Measurements from ENCODE around the gene ARHGAP26. TPM values are rescaled to one million over a fixed set of nuclear protein-coding genes. Genes with fewer than 3 reads are reported as not detected.

Gene ARHGAP26
- total and polyA plus RNA-seq, 4 donors: 1.8 to 16.7 (median 4.1) TPM

GRCh38 chr5:142779163-142779840 lies 9.1 kb downstream of the ARHGAP26 start:
- Histone ChIP-seq H3K27ac (ENCODE audit: low read depth in 1 of 2, low read length in 2 of 2) (no peak overlapping the region), H3K4me1 (ENCODE audit: control insufficient read depth in 4 of 4, insufficient read depth in 4 of 4, low read length in 3 of 4) (peaks cover 0 to 25% (median 7%) of the 10 kb centered on the region in 4 donors), H3K9ac (ENCODE audit: low read depth in 1 of 2, low read length in 2 of 2) (no peak overlapping the region), H3K36me3 (ENCODE audit: control insufficient read depth in 4 of 4, insufficient read depth in 3 of 4, low read depth in 1 of 4, low read length in 3 of 4) (no peaks in the 10 kb centered on the region), H3K9me3 (ENCODE audit: control insufficient read depth in 4 of 4, low read length in 3 of 4) (no peaks in the 10 kb centered on the region), H3K27me3 (ENCODE audit: control insufficient read depth in 4 of 4, insufficient read depth in 4 of 4, low read length in 3 of 4) (no peaks in the 10 kb centered on the region), H3K4me3 (ENCODE audit: low read depth in 1 of 3, low read length in 3 of 3) (no peak overlapping the region)
- WGBS: 64% methylated on average over 4 of the region's 4 CpGs
- TF ChIP-seq RAD21 (IDR thresholded peaks at IDR 0.05) (no peak), REST (IDR thresholded peaks at IDR 0.05) (no peak), EGR1 (IDR thresholded peaks at IDR 0.05; ENCODE audit: low read depth in 2 of 2) (no peak), MAX (IDR thresholded peaks at IDR 0.05) (no peak), YY1 (IDR thresholded peaks at IDR 0.05) (no peak), RXRA (IDR thresholded peaks at IDR 0.05) (no peak), NR2F2 (IDR thresholded peaks at IDR 0.05) (no peak), FOXA2 (IDR thresholded peaks at IDR 0.05) (no peak), JUND (IDR thresholded peaks at IDR 0.05) (no peak), GABPA (IDR thresholded peaks at IDR 0.05 in 1 of 2, conservative IDR thresholded peaks at IDR 0.05 in 1 of 2) (no peak), FOXA1 (IDR thresholded peaks at IDR 0.05) (no peak)
- TF ChIP-seq, protein P1, sequence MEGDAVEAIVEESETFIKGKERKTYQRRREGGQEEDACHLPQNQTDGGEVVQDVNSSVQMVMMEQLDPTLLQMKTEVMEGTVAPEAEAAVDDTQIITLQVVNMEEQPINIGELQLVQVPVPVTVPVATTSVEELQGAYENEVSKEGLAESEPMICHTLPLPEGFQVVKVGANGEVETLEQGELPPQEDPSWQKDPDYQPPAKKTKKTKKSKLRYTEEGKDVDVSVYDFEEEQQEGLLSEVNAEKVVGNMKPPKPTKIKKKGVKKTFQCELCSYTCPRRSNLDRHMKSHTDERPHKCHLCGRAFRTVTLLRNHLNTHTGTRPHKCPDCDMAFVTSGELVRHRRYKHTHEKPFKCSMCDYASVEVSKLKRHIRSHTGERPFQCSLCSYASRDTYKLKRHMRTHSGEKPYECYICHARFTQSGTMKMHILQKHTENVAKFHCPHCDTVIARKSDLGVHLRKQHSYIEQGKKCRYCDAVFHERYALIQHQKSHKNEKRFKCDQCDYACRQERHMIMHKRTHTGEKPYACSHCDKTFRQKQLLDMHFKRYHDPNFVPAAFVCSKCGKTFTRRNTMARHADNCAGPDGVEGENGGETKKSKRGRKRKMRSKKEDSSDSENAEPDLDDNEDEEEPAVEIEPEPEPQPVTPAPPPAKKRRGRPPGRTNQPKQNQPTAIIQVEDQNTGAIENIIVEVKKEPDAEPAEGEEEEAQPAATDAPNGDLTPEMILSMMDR (IDR thresholded peaks at IDR 0.05; ENCODE audit: low read depth, low read length, missing input control): no peak
- no peak for DNase-seq (ENCODE audit: low spot score)

DNA sequence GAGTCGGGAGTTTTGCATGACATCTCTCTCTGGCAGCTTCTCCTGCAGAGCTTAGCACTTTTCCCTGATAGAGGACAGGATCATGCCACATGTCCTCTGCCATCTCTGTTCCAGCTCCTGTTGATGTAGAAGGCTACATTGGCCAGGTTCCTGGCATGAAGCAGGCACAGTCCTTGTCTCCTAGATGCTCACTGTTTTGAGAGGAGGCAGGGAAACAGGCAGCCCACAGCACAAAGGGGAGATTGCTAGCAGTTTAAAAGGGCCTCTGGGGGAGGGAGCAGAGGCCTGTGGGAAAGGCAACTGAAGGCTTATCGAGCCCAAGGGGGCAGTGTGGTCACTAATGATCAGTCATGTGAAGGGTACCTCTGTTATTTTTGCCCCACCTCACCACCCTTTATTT lies 10.7 kb downstream of the ARHGAP26 start:
- Histone ChIP-seq H3K4me3 (ENCODE audit: low read depth in 1 of 3, low read length in 3 of 3) (no peak overlapping the region), H3K27ac (ENCODE audit: low read depth in 1 of 2, low read length in 2 of 2) (no peak overlapping the region), H3K4me1 (ENCODE audit: control insufficient read depth in 4 of 4, insufficient read depth in 4 of 4, low read length in 3 of 4) (peaks cover 0 to 25% (median 7%) of the 10 kb centered on the region in 4 donors), H3K36me3 (ENCODE audit: control insufficient read depth in 4 of 4, insufficient read depth in 3 of 4, low read depth in 1 of 4, low read length in 3 of 4) (no peaks in the 10 kb centered on the region), H3K9me3 (ENCODE audit: control insufficient read depth in 4 of 4, low read length in 3 of 4) (no peaks in the 10 kb centered on the region), H3K27me3 (ENCODE audit: control insufficient read depth in 4 of 4, insufficient read depth in 4 of 4, low read length in 3 of 4) (no peaks in the 10 kb centered on the region), H3K9ac (ENCODE audit: low read depth in 1 of 2, low read length in 2 of 2) (no peak overlapping the region)
- no peak for DNase-seq (ENCODE audit: low spot score)
- WGBS: 73% methylated on average over 2 of the region's 2 CpGs
- no peak for TF ChIP-seq FOXA1 (IDR thresholded peaks at IDR 0.05)
- no peak for TF ChIP-seq NR2F2 (IDR thresholded peaks at IDR 0.05)
- no peak for TF ChIP-seq HNF4A (conservative IDR thresholded peaks at IDR 0.05)
- TF ChIP-seq TAF1 (conservative IDR thresholded peaks at IDR 0.05): no peak
- TF ChIP-seq JUND (IDR thresholded peaks at IDR 0.05): no peak
- TF ChIP-seq EGR1 (IDR thresholded peaks at IDR 0.05; ENCODE audit: low read depth in 2 of 2): no peak
- TF ChIP-seq ATF3 (IDR thresholded peaks at IDR 0.05): no peak
- TF ChIP-seq, protein P1 (IDR thresholded peaks at IDR 0.05; ENCODE audit: low read depth, low read length, missing input control): no peak
- TF ChIP-seq YY1 (IDR thresholded peaks at IDR 0.05): no peak
- TF ChIP-seq HNF4G (IDR thresholded peaks at IDR 0.05): no peak
- TF ChIP-seq, protein P2, sequence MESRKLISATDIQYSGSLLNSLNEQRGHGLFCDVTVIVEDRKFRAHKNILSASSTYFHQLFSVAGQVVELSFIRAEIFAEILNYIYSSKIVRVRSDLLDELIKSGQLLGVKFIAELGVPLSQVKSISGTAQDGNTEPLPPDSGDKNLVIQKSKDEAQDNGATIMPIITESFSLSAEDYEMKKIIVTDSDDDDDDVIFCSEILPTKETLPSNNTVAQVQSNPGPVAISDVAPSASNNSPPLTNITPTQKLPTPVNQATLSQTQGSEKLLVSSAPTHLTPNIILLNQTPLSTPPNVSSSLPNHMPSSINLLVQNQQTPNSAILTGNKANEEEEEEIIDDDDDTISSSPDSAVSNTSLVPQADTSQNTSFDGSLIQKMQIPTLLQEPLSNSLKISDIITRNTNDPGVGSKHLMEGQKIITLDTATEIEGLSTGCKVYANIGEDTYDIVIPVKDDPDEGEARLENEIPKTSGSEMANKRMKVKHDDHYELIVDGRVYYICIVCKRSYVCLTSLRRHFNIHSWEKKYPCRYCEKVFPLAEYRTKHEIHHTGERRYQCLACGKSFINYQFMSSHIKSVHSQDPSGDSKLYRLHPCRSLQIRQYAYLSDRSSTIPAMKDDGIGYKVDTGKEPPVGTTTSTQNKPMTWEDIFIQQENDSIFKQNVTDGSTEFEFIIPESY (IDR thresholded peaks at IDR 0.05): no peak
- TF ChIP-seq SP1 (IDR thresholded peaks at IDR 0.05): no peak
- TF ChIP-seq REST (IDR thresholded peaks at IDR 0.05): no peak

Data from liver (tissue), 9 donors.